GM19372 (cell line): ENCODE results near the gene TMTC2.
"Not testable (repeated sequence)": the region's sequence is repeated elsewhere in the genome, so short reads cannot be mapped to it uniquely, and the experiment has no call there.

Experiments used
- ATAC-seq: cut with Tn5 transposase; IDR thresholded peaks from one replicate; pipeline ENCODE4 v1.9.1; 2021; ENCODE audit warnings: mild to moderate bottlenecking, low read depth, moderate library complexity; ENCODE audit not compliant: unreplicated experiment

Gene TMTC2

GRCh38 chr12:82723093-82723492, 36.4 kb downstream of the TMTC2 start:
- ATAC-seq: peak; percentile 82

DNA sequence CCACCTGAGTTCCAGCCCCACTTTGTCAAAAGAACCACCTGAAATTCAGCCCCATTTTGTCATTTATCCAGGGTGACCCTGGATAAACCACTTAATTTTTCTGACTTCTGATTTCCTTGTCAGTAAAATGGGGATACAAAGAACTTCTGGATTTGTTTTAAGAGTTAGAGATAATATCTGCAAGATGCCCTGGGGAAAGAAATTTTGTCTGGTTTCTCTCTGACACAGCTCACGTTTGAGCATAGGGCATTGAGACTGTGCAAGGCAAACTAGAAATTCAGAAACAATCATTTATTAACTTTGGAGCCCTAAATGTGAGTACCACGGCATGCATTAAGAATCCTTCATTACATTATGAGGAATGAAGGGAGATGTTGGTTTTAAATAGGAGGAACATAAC, 37.2 kb downstream of the TMTC2 start:
- ATAC-seq: no peak

DNA sequence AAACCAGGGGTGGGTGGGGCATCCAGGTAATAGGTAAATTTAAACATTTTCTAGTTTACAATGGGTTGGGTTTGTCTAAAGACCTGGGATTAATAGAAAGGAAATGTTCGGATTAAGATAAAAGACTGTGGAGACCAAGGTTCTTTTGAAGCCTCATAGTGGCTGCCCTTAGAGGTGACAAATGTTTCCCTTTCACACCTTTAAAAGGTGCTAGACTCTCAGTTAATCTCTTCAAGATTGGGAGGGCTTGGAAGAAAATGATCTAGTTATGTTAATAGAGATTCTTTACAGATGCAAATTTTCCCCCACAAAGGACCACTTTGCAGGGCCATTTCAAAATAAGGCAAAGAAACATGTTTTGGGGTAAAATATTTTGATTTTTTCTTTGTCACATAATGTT, 39.0 kb downstream of the TMTC2 start:
- ATAC-seq: no peak

- no peak for ATAC-seq
Measured at GRCh38 chr12:82727886-82728285, 41.2 kb downstream of the TMTC2 start.

GRCh38 chr12:82728710-82729109, 42.0 kb downstream of the TMTC2 start:
- ATAC-seq: no peak

DNA sequence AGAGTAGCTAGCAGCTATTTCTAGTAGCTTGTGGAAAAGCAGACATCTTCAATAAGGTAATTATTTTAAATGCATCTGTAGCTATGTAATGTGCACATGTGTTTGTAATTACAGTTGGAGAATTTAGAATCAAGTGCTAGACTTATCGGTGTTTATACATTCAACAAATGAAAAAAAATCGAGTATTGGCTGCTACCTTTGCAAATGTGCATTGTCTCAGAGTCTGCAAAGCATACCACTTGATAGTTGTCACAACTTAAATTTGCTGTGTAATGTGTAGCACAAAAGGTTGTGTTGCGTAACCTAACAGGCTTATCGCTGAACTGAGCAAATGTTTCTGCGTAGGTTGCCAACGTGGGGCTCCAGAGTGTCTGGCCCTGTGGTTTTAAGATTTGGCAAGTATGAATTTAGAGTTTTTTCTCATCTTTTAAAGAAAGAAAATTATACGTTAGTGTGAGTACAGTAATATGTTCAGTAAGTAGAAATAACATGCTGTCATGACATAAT, 44.3 kb downstream of the TMTC2 start:
- no peak for ATAC-seq

DNA sequence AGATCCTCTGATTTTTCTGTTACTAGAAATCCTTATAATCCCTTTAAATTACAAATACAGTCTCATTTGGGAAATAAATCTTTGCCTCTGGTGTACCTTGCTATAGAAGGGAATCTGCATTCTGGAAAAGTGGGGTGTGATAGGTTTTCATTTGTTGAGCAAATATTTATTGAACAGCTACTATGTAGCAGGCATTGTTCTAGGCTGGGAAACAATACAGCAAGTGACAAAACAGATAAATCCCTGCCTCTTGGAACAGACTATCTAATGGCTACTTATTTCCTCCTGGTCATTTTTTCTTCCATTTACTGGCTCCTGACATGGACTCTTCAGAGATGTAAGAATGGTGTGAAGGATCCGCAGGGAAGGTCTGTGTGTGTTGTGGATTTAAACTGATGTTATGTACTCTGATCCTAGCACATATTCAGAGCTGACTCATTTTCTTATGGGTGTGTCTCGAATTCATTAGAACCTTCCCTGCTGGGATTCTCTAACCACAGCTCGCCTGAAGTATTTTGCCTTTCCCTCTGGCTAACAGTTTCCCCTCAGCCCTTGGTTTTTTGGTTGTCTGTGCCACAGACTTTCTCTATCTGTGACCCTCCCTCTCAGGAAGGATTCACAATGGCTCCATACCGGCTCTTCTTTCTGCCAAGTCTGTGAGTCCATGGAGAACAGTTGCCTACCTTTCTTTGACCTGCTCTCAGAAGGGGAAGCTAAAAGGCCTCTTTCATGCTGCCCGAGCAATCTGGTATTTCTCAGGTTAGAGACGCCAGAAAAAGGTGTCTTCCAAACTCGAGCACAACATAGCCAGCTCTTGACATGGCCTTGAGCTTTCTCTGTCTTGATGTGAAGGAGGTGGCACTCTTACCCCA, 53.7 kb downstream of the TMTC2 start:
- no peak for ATAC-seq

- ATAC-seq: no peak
Measured at GRCh38 chr12:82745063-82745674, 58.5 kb downstream of the TMTC2 start.

GRCh38 chr12:82745807-82746206, 59.1 kb downstream of the TMTC2 start:
- no peak for ATAC-seq

GRCh38 chr12:82746668-82747067, 60.0 kb downstream of the TMTC2 start:
- no peak for ATAC-seq

GRCh38 chr12:82749015-82749414, 62.3 kb downstream of the TMTC2 start:
- ATAC-seq: no peak

- ATAC-seq: no peak
Measured at GRCh38 chr12:82754856-82755255, 68.2 kb downstream of the TMTC2 start.

DNA sequence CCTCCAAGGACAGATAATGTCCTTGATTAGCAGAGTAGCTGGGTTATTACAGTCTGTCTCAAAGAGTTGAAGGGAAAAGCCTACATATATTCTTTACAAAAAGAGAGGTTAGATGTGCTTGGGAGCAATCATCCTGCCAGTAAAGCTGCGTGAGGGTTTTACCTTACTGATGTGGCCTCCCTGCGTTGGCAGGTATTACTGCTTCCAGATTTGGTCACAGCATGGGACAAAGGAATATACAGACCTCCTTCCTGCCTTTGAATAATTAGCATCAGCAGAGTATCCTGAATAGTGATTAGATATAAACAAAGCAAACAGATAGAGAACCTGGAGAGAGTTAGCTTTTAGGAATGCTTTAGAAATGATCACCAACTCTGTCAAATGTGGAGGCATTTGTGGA, 69.6 kb downstream of the TMTC2 start:
- ATAC-seq: no peak

GRCh38 chr12:82757059-82757458, 70.4 kb downstream of the TMTC2 start:
- ATAC-seq: no peak

DNA sequence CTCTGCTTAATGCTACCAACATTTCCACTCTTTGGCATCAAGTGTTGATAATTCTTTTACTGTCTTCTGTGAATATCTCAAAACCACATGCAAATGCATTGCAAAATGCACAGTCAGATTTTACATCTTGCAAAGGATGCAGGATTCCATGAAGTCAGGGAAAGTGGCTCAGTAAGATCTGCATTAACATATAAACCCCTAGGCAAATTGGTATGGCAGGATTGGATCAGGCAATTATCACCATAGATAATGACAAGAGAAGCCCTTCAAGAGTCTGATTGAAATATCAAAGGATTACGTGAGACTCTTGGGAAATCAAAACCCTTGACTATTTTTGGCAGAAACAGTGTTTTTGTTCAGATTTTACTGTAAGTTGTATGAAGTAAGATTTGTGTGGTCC, 71.0 kb downstream of the TMTC2 start:
- ATAC-seq: no peak

GRCh38 chr12:82758749-82759330, 72.1 kb downstream of the TMTC2 start:
- no peak for ATAC-seq

- no peak for ATAC-seq
Measured at GRCh38 chr12:82760423-82760822, 73.7 kb downstream of the TMTC2 start.

DNA sequence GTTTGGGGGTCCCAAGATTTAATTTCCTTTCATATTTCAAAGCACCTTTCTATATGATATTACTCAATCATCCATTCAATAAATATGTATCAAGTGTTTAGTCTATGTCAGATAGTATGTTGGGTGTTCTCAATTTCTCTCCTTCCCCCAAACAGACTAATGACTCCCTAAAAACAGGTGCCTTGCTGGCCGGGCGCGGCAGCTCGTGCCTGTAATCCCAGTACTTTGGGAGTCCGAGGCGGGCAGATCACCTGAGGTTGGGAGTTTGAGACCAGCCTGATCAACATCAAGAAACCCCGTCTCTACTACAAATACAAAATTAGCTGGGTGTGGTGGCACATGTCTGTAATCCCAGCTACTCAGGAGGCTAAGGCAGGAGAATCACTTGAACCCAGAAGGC, 78.5 kb downstream of the TMTC2 start:
- not testable (repeated sequence) for ATAC-seq

DNA sequence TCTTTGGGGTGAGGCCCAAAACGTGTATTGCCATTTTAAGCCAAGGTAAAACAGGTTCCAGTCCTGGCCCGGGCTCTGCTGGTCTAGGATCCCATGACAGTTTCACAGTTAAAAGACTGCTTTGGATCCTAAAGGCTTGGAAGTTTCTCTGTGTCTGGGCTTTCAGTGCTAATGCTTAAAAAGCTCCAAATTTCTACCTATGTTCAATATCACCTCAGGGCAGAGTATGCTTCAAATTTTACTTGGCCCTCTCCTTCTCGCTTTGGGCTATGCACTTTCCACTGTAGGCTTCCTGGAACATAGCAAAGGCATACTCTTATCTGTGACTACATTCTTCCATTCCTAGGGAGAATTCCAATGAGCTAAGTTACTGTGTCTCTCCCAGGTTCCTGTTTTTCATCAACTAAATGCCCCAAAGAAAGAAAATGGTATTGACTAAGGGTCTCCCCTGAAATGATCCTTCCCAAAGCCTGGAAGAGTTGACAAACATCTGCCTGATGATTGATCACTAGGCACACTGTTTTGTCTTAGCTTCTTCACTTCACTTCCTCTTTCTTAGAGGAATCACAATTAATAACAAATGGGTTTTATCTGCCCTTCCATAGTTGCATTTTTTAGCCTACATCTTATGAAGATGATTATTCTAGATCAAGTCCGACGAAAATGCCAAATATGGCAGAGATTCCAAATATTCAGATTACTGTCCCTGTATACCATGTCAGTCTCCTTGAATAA, 79.4 kb downstream of the TMTC2 start:
- ATAC-seq: no peak

DNA sequence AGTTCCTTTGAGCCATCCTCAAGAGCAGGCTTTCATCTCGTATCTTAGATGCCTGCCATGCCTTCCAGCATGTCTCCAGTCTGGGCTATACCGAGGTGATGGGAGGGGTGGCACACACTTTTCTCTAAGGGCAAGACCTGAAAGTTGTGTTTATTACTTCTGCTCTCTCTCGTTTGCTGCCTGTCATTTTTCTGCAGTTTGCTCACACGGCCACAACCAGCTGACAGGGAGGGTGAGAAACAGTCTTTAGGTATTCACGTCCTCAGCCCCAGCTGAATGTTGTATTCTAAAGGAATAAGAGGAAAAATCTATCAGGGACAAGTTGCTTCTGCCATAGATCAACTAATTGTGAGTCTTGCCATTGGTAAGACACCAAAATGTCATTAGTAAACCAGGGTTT, 88.0 kb downstream of the TMTC2 start:
- no peak for ATAC-seq

GRCh38 chr12:82780517-82780916, 93.8 kb downstream of the TMTC2 start:
- ATAC-seq: no peak
